Breast epithelium (tissue), 3 donors: ENCODE measurements around the gene C12orf75.

Experiments
- CTCF ChIP-seq, 3 donors: fragments of 450-650 bp; IDR thresholded peaks; one replicate each; pipeline ENCODE4 v1.5.1; 2016 to 2017; ENCODE audit warnings: antibody characterized with exemption in 3 of 3, mild to moderate bottlenecking in 3 of 3, moderate library complexity in 3 of 3
- POLR2A ChIP-seq: fragments of 450-650 bp; IDR thresholded peaks from one replicate; pipeline ENCODE4 v1.6.1; 2016; ENCODE audit warnings: antibody characterized with exemption, mild to moderate bottlenecking, moderate library complexity
- POLR2AphosphoS5 ChIP-seq, 3 donors: sonication (generic); formaldehyde crosslinking; IDR thresholded peaks; one replicate each; pipeline ENCODE4 v1.6.1; 2017; ENCODE audit warnings: antibody characterized with exemption in 3 of 3

- no peak for TF ChIP-seq CTCF (IDR thresholded peaks at IDR 0.05)
- TF ChIP-seq POLR2AphosphoS5 (IDR thresholded peaks at IDR 0.05), result no peak
- TF ChIP-seq POLR2A, result no peak
Observed at GRCh38 chr12:105418821-105419291, 88.4 kb downstream of the C12orf75 start.
